NCI-H2107 (cell line): ENCODE data around the gene CHSY1.
"Not testable (repeated sequence)": the region's sequence is repeated elsewhere in the genome, so short reads cannot be mapped to it uniquely, and the experiment has no call there.

Source experiments
- DNase-seq: peaks from one replicate; lab custom pipeline; 2025; lab: John Stamatoyannopoulos, UW

Gene CHSY1

GRCh38 chr15:101244036-101244781, 7.6 kb downstream of the CHSY1 start:
- DNase-seq = no peak

- no peak for DNase-seq
These were observed 8.4 kb downstream of the CHSY1 start for GRCh38 chr15:101243420-101243819.

- DNase-seq = no peak
These were observed 8.9 kb downstream of the CHSY1 start for GRCh38 chr15:101242999-101243336.

GRCh38 chr15:101242160-101242998, 9.5 kb downstream of the CHSY1 start:
- DNase-seq = no peak

GRCh38 chr15:101240358-101240757, 11.5 kb downstream of the CHSY1 start:
- no peak for DNase-seq

- no peak for DNase-seq
These were observed 12.1 kb downstream of the CHSY1 start for GRCh38 chr15:101239724-101240136.

GRCh38 chr15:101237251-101237650, 14.6 kb downstream of the CHSY1 start:
- no peak for DNase-seq

- DNase-seq = no peak
These were observed 18.1 kb downstream of the CHSY1 start for GRCh38 chr15:101233651-101234280.

GRCh38 chr15:101232677-101233076, 19.2 kb downstream of the CHSY1 start:
- no peak for DNase-seq

GRCh38 chr15:101228313-101228712, 23.5 kb downstream of the CHSY1 start:
- no peak for DNase-seq

- no peak for DNase-seq
These were observed 26.2 kb downstream of the CHSY1 start for GRCh38 chr15:101225658-101226057.

GRCh38 chr15:101221902-101222301, 29.9 kb downstream of the CHSY1 start:
- DNase-seq = no peak

- no peak for DNase-seq
These were observed 31.8 kb downstream of the CHSY1 start for GRCh38 chr15:101220060-101220459.

GRCh38 chr15:101219441-101219840, 32.4 kb downstream of the CHSY1 start:
- no peak for DNase-seq

- DNase-seq = no peak
These were observed 34.4 kb downstream of the CHSY1 start for GRCh38 chr15:101217446-101217845.

GRCh38 chr15:101216100-101216499, 35.7 kb downstream of the CHSY1 start:
- no peak for DNase-seq

- DNase-seq = no peak
These were observed 36.2 kb downstream of the CHSY1 start for GRCh38 chr15:101215681-101216080.

GRCh38 chr15:101214435-101215097, 37.3 kb downstream of the CHSY1 start:
- not testable (repeated sequence) for DNase-seq

GRCh38 chr15:101213570-101213969, 38.3 kb downstream of the CHSY1 start:
- no peak for DNase-seq

GRCh38 chr15:101213147-101213546, 38.7 kb downstream of the CHSY1 start:
- no peak for DNase-seq

- no peak for DNase-seq
These were observed 40.0 kb downstream of the CHSY1 start for GRCh38 chr15:101211897-101212296.

- DNase-seq = no peak
These were observed 41.4 kb downstream of the CHSY1 start for GRCh38 chr15:101210466-101210865.
